GM21528 (cell line): ENCODE measurements around the gene COL6A1.

Experiments
- ATAC-seq: cut with Tn5 transposase; IDR thresholded peaks from one replicate; pipeline ENCODE4 v1.9.1; 2021; ENCODE audit warnings: mild to moderate bottlenecking, moderate library complexity; ENCODE audit not compliant: unreplicated experiment, low FRiP score

COL6A1 gene

DNA sequence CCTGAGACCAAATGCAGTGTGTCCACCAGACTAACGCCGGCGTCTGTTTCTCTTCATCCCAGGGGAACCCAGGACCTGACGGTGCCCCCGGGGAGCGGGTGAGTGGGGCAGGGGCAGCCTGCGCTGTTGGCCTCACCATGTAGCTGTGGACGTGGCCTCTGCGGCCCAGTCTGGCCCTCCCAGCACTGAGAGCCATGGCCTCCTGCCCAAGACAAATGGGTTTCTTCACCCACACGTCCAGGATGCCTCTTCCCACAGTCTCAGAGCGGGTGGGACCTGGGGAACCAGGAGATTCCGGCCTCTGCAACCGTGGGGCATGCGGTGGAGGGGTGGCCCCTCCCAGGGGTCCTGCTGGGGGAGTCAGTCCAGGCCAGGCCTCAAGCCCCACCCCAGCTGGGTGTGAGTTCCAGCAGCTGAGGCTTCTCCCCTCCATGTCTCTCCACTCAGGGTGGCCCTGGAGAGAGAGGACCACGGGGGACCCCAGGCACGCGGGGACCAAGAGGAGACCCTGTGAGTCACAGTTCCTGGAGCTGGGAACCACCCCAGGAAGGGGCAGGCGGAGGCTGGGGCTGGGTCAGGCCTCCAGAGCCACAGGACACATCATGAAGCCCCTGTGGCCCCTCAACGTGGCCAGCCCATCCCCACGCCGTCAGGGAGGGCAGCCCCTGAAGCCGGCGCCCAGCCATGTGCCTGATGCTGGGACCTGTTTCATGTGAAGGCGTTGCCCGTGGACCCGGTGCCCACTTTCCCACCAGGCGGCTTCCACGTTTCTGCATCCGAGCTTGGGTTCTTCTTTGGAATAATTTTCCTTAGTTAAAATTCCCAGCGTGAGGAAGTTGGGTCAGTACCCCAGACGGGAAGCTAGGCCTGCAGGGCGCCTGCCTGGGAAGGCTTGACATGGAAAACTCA, 11.0 kb downstream of the COL6A1 start:
- ATAC-seq: no peak

- ATAC-seq: no peak
These were observed 11.9 kb downstream of the COL6A1 start for GRCh38 chr21:45993210-45994085.

DNA sequence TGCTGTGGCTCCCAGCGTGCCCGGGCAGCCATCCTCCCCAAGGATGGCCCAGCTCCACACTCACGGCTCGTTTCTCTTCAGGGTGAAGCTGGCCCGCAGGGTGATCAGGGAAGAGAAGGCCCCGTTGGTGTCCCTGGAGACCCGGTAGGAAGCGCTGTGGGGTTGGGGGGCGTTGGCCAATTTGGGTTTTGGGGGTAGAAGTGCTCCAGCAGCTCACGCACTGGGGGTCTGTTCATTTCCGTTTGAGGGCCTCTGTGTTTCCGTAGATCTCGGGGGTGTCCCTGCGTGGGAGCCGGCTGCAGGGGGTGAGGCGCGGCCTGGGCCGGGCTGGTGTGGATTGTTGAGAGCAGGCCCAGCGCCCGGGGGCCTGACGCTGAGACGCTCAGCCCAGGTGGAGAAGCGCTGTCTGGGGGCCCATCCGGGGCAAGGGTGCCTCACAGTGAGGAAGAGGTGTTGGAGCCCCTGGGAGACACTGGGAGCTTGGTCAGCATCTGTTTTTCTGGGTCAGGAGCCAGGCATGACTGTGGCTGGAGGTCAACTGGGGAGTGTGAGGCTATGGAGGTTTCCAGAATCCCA, 12.6 kb downstream of the COL6A1 start:
- no peak for ATAC-seq

GRCh38 chr21:45994759-45995685, 13.5 kb downstream of the COL6A1 start:
- ATAC-seq: no peak

- no peak for ATAC-seq
These were observed 14.2 kb downstream of the COL6A1 start for GRCh38 chr21:45995686-45996179.

DNA sequence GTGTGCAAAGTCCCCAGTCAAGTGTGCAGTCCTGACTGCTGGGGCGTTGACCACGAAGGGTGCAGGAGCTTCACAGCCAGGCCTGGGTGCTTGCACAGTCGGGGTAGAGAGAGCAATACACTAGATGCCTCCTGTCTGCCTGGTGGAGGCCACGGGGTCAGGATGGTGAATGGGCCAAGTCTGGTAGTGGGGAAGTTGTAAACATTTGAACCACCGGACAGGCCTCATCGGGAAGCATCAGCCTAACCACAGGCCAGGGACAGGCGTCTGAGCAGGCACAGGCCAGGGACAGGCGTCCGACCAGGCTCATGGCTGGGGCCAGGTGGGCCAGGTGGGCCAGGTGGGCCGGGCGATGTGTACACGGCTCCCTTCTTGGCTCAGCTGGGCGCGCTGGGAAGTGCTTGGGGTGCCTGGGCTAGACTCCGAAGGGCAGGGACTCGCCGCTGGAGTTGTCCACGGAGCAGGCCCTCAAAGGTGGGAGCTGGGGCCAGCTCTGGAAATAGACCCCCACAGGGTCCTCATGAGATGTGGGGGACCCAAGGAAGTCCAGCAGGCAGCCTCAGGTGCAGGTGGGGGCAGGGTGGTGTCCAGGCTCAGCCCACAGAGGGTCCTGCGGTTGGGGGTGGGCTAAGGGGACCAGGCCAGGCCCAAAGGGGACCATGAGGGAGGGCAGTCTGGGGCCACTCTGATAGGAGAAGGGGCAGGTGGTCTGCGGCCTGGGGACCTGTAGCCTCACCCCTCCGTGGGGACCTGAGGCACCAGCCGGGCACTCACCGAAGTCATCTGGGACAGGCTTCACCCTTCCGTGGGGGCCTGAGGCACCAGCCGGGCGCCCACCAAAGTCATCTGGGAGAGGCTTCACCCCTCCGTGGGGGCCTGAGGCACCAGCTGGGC, 15.0 kb downstream of the COL6A1 start:
- no peak for ATAC-seq

GRCh38 chr21:45997205-45997494, 15.6 kb downstream of the COL6A1 start:
- ATAC-seq: no peak

- no peak for ATAC-seq
These were observed 16.1 kb downstream of the COL6A1 start for GRCh38 chr21:45997495-45998275.

DNA sequence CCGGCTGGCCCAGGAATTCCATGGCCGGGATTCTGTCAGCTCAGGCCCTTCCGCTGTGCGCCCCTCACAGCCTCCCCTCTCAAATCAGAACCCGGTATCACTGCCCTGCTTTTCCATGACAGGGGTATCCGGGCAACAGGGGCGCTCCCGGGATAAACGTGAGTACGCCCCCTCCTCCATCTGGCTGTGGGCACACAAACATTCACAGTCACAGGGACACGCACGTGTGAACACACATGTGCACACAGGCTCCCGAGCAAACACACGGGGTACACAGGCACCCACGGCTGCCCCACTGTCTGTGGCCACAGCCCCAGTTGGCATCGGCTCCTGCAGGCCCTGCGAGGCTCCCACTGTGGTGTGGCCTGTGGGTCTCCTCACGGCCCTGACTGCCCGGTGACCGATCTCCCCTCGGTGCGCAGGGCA, 16.7 kb downstream of the COL6A1 start:
- ATAC-seq: no peak

DNA sequence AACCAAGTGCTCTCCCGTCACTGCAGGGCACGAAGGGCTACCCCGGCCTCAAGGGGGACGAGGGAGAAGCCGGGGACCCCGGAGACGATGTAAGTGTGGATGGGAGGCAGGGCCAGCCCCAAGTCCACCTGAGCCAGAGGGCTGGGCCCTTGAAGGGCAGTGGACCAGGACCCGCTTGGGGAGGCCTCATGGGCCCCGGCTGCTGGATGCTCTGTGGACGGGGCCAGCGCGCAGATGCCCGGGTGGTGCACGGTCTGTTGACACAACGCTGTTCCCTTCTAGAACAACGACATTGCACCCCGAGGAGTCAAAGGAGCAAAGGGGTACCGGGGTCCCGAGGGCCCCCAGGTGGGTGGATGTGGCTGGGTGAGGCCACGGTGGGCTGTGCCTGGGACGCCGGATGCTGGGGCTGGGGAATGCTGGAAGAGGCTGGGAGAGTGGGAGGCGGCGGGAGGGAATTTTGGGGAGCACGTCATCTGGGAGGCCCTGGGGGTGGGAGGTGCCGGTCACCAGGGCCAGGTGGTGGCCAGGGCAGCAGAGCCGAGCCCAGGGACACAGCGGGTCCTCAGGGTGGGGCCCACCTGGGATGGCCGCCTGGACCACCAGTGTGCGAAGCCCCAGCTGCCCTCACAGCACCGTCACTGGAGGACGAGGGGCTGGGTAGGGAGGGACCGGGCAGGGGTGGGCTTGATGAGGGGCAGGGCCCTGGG, 17.5 kb downstream of the COL6A1 start:
- ATAC-seq: no peak

DNA sequence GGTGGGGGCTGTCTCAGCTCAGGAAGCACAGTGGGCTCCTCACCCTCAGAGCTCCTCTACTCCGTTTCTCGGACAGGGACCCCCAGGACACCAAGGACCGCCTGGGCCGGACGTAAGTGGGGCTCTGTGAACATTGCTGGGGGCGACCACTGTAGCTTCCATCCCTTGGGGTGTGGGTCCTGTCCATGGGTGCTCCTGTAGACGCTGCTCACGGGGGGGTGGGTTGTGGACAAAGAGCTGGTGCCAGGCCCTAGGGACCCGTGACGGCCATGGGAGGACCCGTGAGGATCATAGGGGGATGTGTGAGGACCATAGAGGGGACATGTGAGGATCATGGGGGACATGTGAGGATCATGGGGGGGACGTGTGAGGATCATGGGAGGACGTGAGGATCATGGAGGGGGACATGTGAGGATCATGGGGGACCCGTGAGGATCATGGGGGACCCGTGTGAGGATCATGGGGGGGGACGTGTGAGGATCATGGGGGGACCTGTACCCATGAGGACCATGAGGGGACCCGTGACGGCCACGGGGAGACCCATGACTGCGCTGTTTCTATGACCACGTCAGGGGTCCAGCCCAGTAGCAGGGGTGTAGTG, 18.1 kb downstream of the COL6A1 start:
- ATAC-seq: no peak

DNA sequence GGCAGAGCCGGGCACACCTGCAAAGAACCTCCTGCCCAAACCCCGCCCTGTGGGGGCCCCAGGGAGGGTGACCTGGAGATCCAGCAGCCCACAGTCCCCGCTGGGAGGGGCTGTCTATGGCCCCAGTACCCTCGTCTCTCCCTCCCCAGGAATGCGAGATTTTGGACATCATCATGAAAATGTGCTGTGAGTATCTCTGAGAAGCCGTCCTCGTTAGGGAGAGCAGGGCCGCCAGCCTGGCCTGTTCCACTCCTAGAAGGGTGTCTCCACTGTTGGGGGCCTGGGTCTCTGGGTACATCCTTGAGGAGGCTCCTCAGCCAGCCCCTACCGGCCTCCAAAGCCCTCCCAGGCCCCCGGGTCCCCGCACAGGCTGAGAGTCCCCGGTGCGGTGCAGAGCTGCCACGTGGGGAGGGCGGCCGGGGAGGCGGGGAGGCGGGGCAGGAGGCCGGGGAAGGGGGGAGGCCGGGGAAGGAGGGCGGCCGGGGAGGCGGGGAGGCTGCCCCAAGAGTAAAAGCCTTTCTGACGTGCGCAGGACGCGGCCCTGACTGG, 18.7 kb downstream of the COL6A1 start:
- ATAC-seq: no peak

DNA sequence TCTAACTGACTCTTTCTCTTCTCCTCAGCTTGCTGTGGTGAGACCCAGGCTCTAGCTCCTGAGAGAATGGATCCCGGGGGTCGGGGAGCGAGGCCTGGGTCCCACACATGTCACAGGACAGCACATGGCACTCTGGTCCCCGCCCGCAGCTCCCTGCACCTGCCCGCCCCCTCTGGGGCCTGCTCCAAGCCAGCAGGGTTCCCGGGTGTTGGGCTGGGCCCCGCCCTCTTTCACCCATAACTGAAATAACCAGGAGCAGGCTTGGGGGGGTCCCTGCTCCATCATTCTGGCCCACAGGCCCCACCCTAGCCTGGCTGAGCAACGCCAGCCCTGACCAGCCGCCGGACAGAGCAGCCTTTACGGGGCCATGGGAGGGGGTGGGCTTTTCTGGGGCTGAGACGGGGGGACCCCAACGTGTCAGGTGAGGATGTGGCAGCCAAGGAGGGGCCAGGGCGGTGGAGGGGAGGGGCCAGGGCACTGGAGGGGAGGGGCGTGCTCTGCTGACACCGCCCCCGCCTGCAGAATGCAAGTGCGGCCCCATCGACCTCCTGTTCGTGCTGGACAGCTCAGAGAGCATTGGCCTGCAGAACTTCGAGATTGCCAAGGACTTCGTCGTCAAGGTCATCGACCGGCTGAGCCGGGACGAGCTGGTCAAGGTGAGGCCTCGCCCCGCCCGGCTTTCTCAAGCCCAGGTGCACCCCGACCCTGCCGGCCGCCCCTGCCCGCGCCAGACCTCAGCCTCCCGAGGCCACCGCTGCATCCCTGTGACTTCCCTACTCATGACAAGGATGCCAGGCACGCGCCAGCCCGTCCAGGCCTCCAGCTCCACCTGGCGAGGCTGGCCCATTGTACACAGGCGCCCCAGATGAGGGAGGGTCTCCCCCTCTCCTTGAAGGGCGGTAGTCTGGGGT, 19.4 kb downstream of the COL6A1 start:
- ATAC-seq: no peak

GRCh38 chr21:46001821-46002681, 20.5 kb downstream of the COL6A1 start:
- no peak for ATAC-seq
